SK-N-SH treated with all-trans-retinoic acid at 6 μM for 48 hours (cell line): ENCODE results near the gene S1PR3.

Experiments
- BACH2 ChIP-seq: fragments of 250-450 bp; sonication (Bioruptor Pico); IDR thresholded peaks from 2 replicates; pipeline ENCODE4 v1.9.0; 2021; ENCODE audit warnings: mild to moderate bottlenecking, borderline replicate concordance
- ISL1 ChIP-seq: fragments of 250-450 bp; sonication (Bioruptor Pico); IDR thresholded peaks from 2 replicates; pipeline ENCODE4 v2.1.2; 2022; ENCODE audit warnings: mild to moderate bottlenecking, moderate library complexity
- OSR1 ChIP-seq: fragments of 250-450 bp; sonication (Bioruptor Pico); IDR thresholded peaks from 2 replicates; pipeline ENCODE4 v1.8.0; 2022; ENCODE audit warnings: moderate library complexity, mild to moderate bottlenecking, inconsistent platforms
- PPARA ChIP-seq: fragments of 250-450 bp; sonication (Bioruptor Pico); IDR thresholded peaks from 2 replicates; pipeline ENCODE4 v1.5.0; 2020; ENCODE audit warnings: mild to moderate bottlenecking, borderline replicate concordance
- RARB ChIP-seq: fragments of 250-450 bp; sonication (Bioruptor Pico); IDR thresholded peaks from 2 replicates; pipeline ENCODE4 v1.8.0; 2021; ENCODE audit warnings: mild to moderate bottlenecking, moderate library complexity
- SNAI2 ChIP-seq: fragments of 250-450 bp; sonication (Bioruptor Pico); IDR thresholded peaks from 2 replicates; pipeline ENCODE4 v1.5.0; 2020; ENCODE audit warnings: mild to moderate bottlenecking, moderate library complexity
- TOX ChIP-seq: fragments of 250-450 bp; sonication (Bioruptor Pico); IDR thresholded peaks from 2 replicates; pipeline ENCODE4 v1.8.0; 2021; ENCODE audit warnings: mild to moderate bottlenecking, moderate library complexity, borderline replicate concordance
- ZFP3 ChIP-seq: fragments of 250-450 bp; sonication (Bioruptor Pico); IDR thresholded peaks from 2 replicates; pipeline ENCODE4 v1.5.0; 2020; ENCODE audit warnings: mild to moderate bottlenecking, moderate library complexity
- ZFP30 ChIP-seq: fragments of 450-650 bp; formaldehyde crosslinking; IDR thresholded peaks from 2 replicates; pipeline ENCODE4 v1.5.0; 2022; ENCODE audit warnings: mild to moderate bottlenecking, moderate library complexity
- ZNF565 ChIP-seq: fragments of 450-650 bp; formaldehyde crosslinking; conservative IDR thresholded peaks from 2 replicates; pipeline ENCODE4 v1.5.0; 2020; ENCODE audit warnings: low read depth, mild to moderate bottlenecking, moderate library complexity
- ZNF8 ChIP-seq: fragments of 450-650 bp; formaldehyde crosslinking; IDR thresholded peaks from 2 replicates; pipeline ENCODE4 v1.5.0; 2020; ENCODE audit warnings: mild to moderate bottlenecking, moderate library complexity
- TF ChIP-seq, protein P1 (sequence below): fragments of 250-450 bp; sonication (Bioruptor Pico); IDR thresholded peaks from 2 replicates; pipeline ENCODE4 v1.5.1; 2021; ENCODE audit warnings: mild to moderate bottlenecking, moderate library complexity
- TF ChIP-seq, protein P2 (sequence below): fragments of 250-450 bp; sonication (Bioruptor Pico); IDR thresholded peaks from 2 replicates; pipeline ENCODE4 v1.8.0; 2020; ENCODE audit warnings: mild to moderate bottlenecking, moderate library complexity, borderline replicate concordance
- TF ChIP-seq, protein P3 (sequence below): fragments of 250-450 bp; sonication (Bioruptor Pico); IDR thresholded peaks from 2 replicates; pipeline ENCODE4 v1.8.0; 2021; ENCODE audit warnings: low read depth, mild to moderate bottlenecking, moderate library complexity, borderline replicate concordance

GRCh38 chr9:88945636-88946333 is 45.5 kb upstream of the S1PR3 start:
- no peak for TF ChIP-seq ZFP30 (CRISPR knock-in tag)
- no peak for TF ChIP-seq BACH2 (CRISPR knock-in tag)
- TF ChIP-seq ZFP3, result no peak
- TF ChIP-seq ZNF565 (CRISPR knock-in tag), result no peak
- no peak for TF ChIP-seq PPARA (CRISPR knock-in tag)
- TF ChIP-seq TOX (CRISPR knock-in tag), result no peak
- TF ChIP-seq, protein P1, sequence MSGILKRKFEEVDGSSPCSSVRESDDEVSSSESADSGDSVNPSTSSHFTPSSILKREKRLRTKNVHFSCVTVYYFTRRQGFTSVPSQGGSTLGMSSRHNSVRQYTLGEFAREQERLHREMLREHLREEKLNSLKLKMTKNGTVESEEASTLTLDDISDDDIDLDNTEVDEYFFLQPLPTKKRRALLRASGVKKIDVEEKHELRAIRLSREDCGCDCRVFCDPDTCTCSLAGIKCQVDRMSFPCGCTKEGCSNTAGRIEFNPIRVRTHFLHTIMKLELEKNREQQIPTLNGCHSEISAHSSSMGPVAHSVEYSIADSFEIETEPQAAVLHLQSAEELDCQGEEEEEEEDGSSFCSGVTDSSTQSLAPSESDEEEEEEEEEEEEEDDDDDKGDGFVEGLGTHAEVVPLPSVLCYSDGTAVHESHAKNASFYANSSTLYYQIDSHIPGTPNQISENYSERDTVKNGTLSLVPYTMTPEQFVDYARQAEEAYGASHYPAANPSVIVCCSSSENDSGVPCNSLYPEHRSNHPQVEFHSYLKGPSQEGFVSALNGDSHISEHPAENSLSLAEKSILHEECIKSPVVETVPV (CRISPR knock-in tag), result no peak
- TF ChIP-seq OSR1 (CRISPR knock-in tag), result no peak
- TF ChIP-seq, protein P2, sequence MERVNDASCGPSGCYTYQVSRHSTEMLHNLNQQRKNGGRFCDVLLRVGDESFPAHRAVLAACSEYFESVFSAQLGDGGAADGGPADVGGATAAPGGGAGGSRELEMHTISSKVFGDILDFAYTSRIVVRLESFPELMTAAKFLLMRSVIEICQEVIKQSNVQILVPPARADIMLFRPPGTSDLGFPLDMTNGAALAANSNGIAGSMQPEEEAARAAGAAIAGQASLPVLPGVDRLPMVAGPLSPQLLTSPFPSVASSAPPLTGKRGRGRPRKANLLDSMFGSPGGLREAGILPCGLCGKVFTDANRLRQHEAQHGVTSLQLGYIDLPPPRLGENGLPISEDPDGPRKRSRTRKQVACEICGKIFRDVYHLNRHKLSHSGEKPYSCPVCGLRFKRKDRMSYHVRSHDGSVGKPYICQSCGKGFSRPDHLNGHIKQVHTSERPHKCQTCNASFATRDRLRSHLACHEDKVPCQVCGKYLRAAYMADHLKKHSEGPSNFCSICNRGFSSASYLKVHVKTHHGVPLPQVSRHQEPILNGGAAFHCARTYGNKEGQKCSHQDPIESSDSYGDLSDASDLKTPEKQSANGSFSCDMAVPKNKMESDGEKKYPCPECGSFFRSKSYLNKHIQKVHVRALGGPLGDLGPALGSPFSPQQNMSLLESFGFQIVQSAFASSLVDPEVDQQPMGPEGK, result no peak
- no peak for TF ChIP-seq ISL1
- TF ChIP-seq SNAI2, result no peak
- TF ChIP-seq, protein P3, sequence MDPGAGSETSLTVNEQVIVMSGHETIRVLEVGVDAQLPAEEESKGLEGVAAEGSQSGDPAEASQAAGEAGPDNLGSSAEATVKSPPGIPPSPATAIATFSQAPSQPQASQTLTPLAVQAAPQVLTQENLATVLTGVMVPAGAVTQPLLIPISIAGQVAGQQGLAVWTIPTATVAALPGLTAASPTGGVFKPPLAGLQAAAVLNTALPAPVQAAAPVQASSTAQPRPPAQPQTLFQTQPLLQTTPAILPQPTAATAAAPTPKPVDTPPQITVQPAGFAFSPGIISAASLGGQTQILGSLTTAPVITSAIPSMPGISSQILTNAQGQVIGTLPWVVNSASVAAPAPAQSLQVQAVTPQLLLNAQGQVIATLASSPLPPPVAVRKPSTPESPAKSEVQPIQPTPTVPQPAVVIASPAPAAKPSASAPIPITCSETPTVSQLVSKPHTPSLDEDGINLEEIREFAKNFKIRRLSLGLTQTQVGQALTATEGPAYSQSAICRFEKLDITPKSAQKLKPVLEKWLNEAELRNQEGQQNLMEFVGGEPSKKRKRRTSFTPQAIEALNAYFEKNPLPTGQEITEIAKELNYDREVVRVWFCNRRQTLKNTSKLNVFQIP (CRISPR knock-in tag), result no peak
- no peak for TF ChIP-seq ZNF8 (CRISPR knock-in tag)
- TF ChIP-seq RARB (CRISPR knock-in tag), result no peak
